ENCODE data around the gene CAPN15.

The CAPN15 gene

DNA sequence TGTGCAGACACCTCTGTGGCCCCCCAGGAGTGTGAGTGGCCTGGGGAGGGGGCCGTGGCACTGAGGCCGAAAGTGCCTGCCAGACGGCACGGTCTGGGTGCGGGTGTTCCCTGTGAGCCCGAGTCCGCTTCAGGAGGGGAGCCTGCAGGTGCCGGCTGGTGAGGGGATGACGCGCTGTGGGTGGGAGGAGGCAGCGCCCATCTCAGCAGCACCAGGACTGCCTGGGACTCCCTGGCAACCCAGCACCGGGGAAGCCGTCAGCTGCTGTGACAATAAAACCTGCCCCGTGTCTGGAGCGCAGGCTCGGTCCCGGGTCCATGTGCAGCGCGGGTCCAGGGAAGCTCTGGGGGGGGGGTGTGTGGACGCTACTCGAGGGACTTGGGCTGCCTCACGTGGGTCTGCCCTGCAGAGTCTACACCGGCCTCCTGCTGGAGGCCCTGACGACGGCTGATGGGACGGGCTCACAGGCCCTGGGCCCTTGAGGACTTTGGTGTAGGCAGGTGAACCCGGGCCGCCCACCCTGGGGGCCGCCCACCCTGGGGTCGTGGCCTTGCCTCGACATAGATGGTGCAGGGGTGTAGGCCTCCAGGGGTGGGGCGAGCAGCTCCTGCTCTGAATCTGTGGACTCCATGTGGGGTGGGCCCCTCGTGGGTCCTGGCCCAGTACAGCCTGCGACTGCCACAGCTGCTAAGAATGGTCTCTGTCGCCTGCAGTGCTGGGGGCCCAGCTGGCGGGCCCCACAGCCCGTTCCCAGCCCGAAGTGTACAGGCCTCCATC lies 56.5 kb downstream of the CAPN15 start:
- DNase-seq (ENCODE audit: low read depth, low spot score) = no peak
- no peak overlapping the region for H3K4me3 ChIP-seq (ENCODE audit: low read length)

DNA sequence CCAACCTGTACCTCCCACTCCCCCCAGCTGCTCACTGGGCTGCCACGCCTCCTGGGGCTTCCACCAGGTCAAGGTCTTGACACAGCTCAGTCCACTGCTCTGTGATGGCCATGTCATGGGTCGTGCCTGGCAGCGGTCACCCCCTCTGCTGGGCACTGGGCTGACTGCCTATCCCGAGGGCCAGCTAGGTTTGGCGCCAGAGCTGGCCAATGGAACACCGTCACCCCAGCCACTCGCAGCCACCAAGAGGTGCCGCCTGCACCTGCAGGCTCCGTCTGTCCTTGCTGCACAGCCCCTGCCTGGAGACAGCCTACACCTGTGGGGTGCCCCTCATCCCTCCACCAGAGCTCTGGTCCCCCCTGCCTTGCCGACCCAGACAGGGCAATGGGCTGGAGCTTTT lies 57.8 kb downstream of the CAPN15 start:
- H3K4me3 ChIP-seq (ENCODE audit: low read length) = no peak overlapping the region
- no peak for DNase-seq (ENCODE audit: low read depth, low spot score)

DNA sequence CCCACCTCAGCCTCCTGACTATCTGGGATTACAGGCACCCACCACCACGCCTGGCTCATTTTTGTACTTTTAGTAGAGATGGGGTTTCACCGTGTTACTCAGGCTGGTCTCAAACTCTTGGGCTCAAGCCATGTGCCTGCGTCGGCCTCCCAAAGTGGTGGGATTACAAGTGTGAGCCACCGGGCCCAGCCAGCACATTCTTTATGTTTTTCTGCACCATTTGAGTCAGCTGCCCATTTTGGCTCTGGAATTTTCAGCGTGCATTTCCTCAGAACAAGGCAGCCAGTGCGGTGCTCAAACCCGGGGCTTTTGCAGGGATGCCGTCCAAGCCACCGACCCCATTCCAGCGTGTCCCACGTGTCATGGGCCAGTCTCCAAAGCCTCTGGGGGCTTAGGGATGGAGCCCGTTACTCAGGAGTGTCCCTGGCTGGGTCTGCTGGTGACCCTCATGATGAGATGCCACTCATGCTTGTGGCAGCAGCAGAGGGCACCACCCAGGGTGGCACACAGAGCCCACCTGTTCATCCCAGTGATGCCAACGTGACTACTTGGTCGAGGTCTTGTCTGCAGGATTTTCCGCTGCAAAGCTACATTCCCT lies 58.6 kb downstream of the CAPN15 start:
- no peak for DNase-seq (ENCODE audit: low read depth, low spot score)
- no peak overlapping the region for H3K4me3 ChIP-seq (ENCODE audit: low read length)

DNA sequence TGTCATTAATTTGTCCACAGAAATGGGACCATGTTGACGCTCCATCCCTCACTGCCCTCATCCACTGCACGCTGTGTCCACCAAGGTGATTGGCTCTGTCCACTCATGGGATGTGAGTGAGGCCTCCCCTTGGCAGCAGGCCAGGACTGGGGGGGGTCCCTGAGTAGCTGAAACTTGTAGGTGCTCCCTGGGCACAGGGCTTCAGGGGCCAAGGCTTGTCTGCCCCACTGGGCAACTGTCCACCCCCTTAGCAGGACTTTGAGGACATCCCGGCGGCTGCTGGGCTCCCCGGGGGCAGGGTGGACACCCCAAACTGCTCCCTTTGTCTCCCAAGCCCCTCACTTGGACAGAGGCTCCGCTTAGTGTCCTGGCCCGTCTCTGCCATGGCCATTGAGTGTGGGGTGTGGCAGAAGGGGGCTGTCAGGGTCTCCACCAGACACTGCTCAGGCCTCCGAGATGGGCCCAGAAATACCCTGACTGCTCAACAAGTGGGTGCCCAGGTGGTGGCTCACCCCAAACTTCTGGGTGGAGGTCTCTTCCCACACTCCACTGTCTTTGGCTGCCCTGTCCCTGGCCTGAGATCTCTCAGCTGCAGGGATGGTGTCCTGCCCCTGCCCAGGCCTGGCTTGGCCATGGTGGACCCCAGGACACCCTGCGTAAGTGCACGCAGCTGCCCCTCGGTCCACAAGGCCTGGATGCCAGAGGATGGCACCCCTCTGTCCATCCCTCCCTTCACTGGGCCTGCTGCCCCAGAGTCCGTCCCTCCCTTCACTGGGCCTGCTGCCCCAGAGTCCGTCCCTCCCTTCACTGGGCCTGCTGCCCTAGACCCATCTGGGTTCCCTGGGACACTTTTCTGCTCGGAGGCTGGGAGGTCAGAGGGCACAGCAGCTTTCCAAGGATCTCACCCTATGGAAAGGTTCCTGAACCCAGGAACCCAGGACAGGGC lies 59.4 kb downstream of the CAPN15 start:
- no peak overlapping the region for H3K4me3 ChIP-seq (ENCODE audit: low read length)

DNA sequence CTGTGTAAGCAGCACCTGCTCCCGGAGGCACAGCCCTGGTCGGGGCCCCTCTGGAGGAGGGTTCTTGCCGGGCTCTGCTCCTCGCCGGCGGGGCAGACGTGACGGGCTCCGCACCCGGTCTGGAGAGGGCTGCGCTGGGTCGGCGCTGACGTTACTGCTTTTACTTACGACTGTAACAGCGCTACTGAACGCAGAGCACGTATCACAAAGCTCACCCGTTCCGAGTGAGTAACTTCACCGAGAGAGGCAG lies 61.1 kb downstream of the CAPN15 start:
- peak overlapping the region; percentile 91 for H3K4me3 ChIP-seq (ENCODE audit: low read length)
- DNase-seq (ENCODE audit: low read depth, low spot score) = no peak

More for the DNA sequence above, 59.4 kb downstream of the CAPN15 start:
- DNase-seq (ENCODE audit: low read depth, low spot score) = no peak

DNA sequence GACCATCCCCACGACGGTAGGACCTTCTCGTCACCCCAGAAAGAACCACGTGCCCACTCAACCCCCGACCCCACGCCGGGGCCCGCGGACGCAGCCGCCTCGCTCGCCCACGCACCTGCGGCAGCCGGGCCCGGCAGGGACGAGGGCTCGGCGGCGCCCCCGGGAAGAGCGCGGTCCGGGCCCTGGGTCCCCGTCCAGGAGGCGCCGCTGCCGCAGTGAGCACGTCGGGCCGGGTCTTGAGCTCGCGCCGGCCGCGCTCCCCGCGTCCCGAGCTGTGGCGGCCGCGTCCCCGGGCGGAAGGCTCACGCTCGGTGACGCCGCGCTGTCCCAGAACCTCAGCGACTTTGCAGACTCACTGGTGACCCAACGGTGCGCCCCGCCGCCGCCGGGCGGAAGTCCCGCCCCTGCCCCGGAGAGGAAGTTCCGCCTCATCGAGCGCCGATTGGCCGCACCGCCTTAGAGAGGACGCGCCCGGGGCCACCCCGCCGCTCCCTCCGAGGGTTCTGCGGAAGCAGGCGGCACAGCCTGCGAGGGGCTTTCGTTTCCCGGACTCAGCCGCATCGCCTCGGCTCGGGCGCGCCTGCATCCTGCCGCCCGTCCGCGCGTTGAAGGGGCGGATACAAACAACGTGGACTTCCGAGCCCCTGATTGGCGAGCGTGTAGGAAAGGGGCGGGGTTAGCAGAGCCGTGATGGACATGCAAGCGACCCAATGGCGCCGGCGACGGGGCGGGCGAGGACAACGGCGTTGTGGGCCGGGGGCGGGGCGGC lies 61.6 kb downstream of the CAPN15 start:
- DNase-seq (ENCODE audit: low read depth, low spot score) = peak; percentile 94
- H3K4me3 ChIP-seq (ENCODE audit: low read length) = peak overlapping the region; percentile 91

DNA sequence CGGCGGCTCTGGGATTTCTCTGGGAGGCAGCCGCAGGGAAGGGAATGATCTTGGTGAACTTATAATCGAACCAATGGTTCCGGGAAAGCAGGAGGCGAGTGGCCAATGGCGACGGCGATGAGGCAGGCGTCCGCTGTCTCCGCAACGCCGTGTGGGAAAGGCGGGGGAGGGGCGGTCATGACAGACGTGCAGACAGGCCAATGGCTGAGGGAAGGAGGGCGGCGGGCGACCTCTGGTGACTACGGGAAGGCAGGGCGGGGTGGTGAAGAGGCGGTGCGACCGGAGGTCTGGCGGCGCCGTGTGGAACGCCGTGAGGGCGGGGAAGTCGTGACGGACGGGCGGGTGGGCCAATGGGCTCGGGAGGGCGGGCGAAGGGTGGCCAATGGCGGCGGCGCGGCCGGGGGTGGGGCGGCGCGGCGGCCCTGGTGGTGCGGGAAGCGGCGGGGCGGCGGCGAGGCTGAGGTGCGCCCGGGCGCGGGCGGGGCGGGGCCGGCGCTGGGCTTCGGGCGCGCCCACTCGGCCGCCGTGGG lies 62.2 kb downstream of the CAPN15 start, which contains the start of gene RAB40C:
RAB40C (plus strand) TSS at position 409 of the 530 bp plus-strand sequence. CDS start 226 bp downstream, outside the sequence.
- DNase-seq (ENCODE audit: low read depth, low spot score) = peak; percentile 96
- H3K4me3 ChIP-seq (ENCODE audit: low read length) = peak within 1 kb of the TSS; percentile 91

DNA sequence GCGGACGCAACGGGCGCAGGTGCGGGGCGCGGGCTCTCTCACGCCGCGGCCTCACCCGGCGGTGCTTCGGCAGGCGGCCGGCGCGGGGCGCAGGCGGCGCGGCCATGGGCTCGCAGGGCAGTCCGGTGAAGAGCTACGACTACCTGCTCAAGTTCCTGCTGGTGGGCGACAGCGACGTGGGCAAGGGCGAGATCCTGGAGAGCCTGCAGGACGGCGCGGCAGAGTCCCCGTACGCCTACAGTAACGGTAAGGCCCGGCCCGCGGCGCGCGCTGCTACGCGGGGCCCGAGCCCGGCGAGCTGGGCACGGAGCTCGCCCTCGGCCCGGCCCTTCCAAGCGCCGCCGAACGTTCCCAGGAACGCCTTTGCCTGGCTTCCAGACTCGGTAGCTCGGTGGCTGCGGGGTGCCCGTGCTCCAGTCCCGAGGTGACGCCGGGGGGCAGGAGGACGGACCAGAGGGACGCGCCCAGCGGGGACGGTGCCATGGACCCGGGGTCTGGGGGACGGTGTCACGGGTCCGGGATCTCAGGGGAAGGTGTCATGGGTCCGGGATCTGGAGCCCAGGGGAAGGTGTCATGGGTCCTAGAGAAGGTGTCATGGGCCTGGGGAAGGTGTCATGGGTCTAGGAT lies 62.8 kb downstream of the CAPN15 start:
- no peak for DNase-seq (ENCODE audit: low read depth, low spot score)
- H3K4me3 ChIP-seq (ENCODE audit: low read length) = peak overlapping the region; percentile 76

DNA sequence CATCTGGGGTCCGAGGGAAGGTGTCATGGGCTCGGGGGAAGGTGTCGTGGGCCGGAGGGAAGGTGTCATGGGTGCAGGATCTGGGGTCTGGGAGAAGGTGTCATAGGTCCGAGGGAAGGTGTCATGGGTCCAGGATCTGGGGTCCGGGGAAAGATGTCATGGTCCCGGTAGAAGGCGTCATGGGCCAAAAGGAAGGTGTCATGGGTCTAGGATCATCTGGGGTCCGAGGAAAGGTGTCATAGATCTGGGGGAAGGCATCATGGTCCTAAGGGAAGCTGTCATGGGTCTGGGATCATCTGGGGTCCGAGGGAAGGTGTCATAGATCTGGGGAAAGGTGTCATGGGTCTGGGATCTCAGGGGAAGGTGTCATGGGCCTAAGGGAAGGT lies 63.3 kb downstream of the CAPN15 start:
- no peak for DNase-seq (ENCODE audit: low read depth, low spot score)
- peak overlapping the region; percentile 76 for H3K4me3 ChIP-seq (ENCODE audit: low read length)

DNA sequence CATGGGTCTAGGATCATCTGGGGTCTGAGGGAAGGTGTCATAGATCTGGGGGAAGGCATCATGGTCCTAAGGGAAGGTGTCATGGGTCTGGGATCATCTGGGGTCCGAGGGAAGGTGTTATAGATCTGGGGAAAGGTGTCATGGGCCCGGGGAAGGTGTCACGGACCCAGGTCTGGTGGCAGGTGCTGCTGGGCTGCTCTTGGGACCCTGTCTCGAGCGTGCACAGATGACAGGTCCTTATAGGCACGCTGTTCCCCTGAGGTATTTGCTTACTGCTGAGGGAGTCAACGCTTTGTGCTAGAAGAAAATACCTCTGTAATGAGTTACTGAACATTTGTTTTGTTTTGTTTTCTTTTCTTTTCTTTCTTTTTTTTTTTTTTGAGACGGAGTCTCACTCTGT lies 63.7 kb downstream of the CAPN15 start:
- peak overlapping the region; percentile 76 for H3K4me3 ChIP-seq (ENCODE audit: low read length)
- DNase-seq (ENCODE audit: low read depth, low spot score) = no peak

DNA sequence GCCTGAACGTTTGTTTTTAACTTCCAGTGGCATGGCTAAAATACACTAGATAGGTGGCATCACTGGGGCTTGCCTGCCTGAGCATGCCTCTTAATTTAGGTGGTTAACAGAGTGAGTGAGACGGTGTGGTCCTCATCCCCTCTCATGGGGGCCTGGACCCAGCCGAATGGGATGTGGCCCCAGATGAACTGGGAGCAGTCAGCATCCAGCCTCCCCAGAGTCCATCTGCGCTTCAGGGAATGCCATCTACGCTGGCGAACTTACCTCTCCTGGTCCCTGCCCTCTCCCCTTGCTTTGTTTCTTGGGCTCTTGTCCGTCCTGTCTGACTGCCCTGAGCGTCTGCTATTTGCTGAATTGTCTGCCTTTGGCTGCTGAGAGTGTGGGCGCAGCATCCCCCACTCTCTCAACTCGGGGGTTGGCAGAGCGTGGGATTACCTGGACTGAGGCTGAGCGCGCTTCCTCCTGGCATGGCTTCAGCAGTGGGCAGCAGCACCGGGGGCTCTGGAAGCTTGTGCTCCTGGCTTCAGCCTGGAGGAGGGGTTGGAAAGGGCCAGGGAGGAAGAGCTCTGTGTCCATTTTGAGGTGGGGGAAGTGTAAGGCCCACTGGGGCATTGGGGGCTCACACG lies 64.5 kb downstream of the CAPN15 start:
- no peak for DNase-seq (ENCODE audit: low read depth, low spot score)
- H3K4me3 ChIP-seq (ENCODE audit: low read length) = no peak overlapping the region

DNA sequence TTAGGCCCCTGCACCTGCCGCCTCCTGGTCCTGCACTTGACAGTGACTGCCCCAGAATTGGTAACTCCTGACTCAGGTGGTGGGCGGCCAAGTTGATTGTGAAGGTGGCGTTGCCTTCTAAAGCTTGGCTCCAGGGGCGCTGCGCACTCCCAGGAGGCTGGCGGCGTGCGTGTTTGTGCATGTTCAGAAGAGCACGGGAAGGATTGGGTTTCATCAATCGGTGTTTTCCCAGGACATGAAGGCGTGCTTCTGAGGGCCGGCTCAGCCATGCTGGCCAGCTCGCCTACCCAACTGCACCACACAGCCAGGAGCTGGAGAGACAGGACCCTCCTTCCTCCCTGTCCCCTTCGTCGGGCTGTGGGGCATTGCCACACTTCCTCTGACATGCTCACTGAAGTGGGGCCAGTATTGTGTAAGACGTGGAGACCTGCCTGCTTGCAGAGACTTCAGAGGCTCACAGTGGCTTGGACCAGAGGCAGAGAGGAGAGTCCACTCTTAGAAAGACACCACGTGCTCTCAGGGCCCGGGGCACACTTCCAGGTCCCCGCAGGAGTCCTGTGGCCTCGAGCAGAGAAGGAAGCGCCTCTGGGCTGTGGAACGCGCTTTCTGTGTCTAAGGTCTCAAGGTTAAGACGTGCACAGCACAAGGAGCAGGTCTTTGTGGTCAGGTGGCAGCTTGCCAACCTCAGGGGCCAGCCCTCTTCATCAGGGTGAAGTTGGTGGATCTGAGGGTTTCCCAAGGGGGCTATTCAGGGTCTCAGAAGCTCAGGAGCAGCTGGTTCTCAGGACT lies 65.2 kb downstream of the CAPN15 start:
- DNase-seq (ENCODE audit: low read depth, low spot score) = no peak
- no peak overlapping the region for H3K4me3 ChIP-seq (ENCODE audit: low read length)

DNA sequence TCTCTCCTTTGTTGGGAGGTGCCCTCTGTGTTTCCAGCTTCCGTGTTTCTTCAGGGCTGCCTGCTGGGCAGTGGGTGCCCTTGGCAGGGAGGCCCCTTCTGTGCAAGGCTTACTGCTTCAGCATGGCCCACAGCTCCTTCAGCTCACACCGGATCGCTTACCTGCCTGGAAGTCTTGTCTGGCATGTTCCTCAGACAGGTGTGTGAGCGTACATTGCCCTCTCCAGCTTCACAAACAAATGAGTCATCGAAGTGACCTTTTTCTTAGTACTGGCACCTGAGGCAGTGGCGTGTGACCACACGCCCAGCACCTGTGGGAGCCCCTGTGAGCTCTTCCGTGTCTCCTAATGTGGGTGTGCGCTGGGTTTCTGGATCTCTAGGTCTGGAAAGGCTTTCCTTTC lies 65.9 kb downstream of the CAPN15 start:
- H3K4me3 ChIP-seq (ENCODE audit: low read length) = no peak overlapping the region
- DNase-seq (ENCODE audit: low read depth, low spot score) = no peak

DNA sequence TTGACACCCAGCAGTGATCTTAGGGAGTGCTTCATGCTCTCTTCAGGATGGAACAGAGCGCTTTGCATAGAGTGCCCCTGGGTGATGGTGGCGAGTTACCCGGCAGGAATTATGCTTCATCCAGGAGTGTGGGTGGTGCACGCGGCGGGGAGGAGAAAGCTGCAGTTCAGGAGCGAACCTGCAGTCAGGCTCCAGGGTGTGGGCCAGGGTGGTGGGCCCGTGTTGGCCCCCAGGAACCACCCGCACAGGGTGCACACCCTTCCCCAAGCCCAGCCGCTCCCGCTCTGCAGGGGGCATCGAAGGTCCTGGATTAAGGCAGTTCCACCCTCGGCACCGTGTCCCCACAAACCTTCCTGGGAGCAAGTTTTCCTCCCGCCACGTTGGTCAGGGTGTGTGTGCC lies 66.3 kb downstream of the CAPN15 start:
- H3K4me3 ChIP-seq (ENCODE audit: low read length) = no peak overlapping the region
- no peak for DNase-seq (ENCODE audit: low read depth, low spot score)

DNA sequence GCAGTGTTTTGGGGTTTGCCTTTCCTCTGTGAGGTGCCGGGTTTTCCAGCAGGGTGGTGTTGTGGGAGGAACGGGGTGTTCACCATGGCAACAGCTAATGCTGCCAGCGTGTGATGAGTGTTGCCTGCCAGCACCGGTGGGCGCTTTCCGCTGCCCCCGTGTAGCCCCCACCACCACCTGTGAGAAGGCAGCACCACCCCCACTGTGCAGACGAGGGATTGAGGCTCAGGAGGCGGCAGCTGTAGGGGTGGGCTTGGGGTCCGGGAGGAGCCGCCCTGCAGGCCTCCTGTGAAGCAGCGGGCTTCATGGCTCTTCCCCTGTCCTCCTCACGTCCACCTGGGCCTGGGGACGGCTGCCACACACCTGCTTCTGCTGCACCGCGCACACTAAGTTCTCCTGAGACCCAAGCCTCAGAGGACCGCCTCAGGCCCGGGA lies 67.6 kb downstream of the CAPN15 start:
- DNase-seq (ENCODE audit: low read depth, low spot score) = no peak
- no peak overlapping the region for H3K4me3 ChIP-seq (ENCODE audit: low read length)

DNA sequence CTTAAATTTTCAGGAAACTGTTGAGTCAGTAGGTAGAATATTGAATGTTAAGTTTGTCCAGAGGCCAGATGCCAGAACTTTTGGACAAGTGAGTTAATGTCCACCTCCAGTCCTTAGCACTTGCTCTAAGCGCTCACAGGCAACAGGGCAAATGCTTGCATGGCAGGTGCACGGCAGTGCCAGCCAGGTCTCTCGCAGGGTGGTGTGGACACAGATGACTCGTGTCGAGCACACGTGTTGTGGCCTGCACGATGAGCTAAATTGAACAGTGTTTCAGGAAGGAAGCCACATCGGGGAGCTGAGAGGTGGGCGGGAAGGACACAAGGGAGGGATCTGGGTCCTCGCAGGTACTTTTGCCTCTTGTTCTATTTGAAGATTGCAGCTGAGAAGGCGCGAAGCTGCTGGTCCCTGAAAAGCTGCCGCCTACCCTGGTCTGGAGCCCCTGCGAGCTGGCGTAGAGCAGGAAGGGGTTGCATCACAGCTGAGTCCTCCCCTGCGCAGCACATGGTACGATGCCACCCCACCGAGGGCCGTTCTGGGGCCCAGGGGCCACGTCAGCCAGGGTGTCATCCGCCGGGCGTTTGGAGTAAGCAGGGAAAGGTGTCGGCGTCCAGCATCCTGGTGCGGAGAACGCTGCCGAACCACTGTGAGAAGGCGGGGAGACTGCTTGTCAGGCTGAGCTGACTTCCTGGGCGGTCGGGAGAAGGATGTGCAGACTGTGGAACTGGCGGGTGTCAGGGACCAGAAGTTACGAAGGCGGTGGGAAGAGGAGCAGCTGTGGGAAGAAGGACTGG lies 68.6 kb downstream of the CAPN15 start:
- DNase-seq (ENCODE audit: low read depth, low spot score) = no peak

DNA sequence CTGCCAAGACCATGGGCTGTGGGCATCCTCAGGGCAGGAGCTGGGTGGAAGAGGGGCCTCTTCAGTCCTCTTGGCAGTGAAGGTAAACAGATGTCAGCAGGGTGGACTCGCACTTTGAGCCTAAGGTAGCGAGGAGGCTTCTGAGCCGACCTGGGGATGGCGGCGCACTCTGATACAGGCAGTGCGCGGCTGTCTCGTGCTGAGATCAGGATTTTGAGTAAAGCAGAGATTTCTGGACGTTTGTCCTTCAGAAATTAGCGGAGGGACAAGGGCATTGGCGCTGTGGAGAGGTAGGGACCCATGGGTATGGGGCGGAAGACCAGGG lies 69.2 kb downstream of the CAPN15 start:
- DNase-seq (ENCODE audit: low read depth, low spot score) = no peak
- no peak overlapping the region for H3K4me3 ChIP-seq (ENCODE audit: low read length)

More for the DNA sequence above, 68.6 kb downstream of the CAPN15 start:
- H3K4me3 ChIP-seq (ENCODE audit: low read length) = no peak overlapping the region
